Measurements from ENCODE around the gene GALNTL6.
"Not testable (repeated sequence)": the region's sequence is repeated elsewhere in the genome, so short reads cannot be mapped to it uniquely, and the experiment has no call there.

The GALNTL6 gene

GRCh38 chr4:173001571-173001970 lies 1188.4 kb downstream of the GALNTL6 start:
- DNase-seq (ENCODE audit: low read depth in 3 of 3, low spot score in 1 of 3), result no peak

DNA sequence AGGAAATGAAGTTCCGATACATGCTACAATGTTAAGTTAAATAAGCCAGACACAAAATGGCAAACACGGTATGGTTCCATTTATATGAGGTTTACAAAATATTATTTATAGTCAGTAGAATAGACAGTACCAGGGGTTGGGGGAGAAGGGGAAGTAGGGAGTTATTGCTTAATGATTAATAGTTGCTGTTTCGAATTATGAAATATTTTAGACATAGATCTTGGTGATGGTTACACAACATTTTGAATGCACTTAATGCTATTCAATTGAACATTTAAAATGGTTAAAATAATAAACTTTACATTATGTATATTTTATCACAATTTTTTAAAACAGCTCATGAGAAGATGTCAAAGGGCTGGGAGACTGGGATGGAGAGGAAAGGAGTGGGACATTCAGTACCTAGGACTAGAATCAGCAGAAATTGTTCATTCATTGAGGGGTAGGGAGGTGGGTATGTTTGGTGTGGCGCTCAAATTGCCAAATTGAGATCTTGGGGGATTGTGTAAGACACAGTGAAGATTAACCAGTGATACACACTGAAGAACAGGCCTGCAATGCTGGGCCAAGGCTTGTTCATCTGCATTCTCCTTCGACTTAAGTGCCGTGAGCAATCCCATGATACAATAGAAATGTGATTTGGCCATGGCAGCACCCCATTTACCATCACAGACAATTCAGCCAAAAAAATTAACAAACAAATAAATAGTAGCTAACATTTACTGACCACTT lies 1189.8 kb downstream of the GALNTL6 start:
- DNase-seq (ENCODE audit: low read depth in 3 of 3, low spot score in 1 of 3), result no peak

DNA sequence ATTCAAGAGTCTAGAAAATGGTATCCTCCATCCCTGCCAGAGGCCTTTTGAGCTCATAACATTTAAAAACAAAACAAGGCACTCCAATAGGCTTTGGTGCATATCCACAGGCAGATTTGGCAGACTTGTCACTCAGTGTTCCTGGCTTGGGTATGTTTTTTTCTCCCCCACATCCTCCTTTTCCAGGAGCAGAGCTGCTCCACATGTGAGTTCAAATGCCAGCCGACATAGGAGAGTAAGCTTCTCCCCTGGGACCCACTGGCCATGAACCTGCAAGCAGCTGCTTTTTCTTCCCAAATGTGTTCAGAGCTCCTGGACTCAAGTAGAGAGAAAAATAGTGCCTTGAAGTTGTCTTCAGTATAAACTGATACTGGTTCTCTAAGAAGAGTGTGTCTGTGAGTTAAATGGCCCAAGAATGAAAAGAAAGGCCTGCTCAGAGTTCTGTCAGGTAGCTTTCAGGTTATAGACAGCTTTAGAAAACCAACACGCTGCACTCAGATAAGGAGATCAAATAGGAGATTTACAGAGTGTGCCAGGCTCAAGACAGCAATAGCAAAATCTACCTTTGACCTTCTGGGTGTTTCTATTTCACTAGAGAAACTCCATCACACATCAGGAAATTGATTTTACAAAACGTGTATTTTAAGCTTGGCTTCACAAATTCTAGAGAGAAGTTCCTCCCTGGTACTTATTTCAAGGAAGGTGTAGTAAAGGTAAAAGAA lies 1192.9 kb downstream of the GALNTL6 start:
- DNase-seq (ENCODE audit: low read depth in 3 of 3, low spot score in 1 of 3), result no peak

DNA sequence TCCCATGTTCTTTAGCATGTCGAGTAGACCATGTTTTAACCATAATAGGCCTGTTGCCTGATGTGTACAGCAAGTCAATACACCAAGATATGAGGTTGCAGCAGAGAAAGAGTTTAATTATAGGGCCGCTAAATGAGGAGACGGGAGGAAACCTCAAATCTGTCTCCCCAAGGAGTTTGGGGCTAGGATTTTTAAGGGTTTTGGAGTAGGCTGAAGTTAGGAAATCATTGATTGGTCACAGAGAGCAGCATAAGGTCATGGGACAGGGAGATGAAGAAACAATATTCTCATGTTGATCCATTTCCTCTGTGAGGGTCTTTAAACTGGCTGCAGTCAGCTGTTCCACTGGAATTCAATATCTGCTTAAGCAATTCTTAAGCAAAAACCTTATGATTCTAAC lies 1195.2 kb downstream of the GALNTL6 start:
- no peak for DNase-seq (ENCODE audit: low read depth in 3 of 3, low spot score in 1 of 3)

DNA sequence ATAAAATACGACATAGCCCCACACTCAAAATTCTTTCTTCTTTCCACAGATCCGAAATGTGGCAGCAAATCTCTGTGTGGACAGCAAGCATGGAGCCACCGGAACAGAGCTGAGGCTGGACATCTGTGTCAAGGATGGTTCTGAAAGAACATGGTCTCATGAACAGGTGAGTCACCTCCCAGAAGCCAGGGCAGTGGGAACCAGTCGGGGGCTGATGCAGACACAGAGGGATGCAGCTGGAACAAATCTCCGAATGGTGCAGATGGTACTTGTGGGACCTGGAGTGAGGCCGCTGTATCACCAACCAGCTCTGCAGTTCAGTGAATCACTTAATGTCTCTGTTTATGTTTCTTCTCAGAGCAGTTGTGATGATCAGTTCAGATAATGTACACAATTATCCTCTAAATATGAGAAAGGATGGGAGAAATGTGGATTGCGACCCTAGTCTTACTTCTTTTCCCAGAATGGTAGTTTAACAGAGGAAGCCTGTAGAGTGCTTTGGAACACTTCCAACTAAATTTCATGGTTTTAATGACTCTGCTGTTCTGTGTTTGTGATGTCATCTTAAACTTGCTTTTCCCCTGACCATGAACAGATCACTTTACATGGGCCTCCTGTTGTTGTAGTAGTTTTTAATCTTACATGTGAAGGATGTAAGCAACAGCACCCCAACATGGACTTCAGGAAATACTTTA lies 1196.1 kb downstream of the GALNTL6 start:
- DNase-seq (ENCODE audit: low read depth in 3 of 3, low spot score in 1 of 3), result no peak

DNA sequence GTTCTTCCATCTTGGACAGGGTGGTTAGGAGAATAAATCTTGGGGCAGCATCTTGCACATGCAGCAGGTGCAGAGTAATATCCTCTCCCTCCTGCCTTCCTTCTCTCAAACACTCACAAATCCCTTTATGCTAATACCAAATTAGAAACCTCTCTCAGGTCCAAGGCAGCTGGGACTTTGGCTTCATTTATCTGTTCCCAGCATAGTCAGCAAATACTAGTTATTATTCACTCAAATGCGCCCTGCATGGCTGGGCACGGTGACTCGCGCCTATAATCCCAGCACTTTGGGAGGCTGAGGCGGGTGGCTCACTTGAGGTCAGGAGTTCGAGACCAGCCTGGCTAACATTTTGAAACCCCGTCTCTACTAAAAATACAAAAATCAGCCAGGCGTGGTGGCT lies 1199.4 kb downstream of the GALNTL6 start:
- DNase-seq (ENCODE audit: low read depth in 3 of 3, low spot score in 1 of 3), result no peak

DNA sequence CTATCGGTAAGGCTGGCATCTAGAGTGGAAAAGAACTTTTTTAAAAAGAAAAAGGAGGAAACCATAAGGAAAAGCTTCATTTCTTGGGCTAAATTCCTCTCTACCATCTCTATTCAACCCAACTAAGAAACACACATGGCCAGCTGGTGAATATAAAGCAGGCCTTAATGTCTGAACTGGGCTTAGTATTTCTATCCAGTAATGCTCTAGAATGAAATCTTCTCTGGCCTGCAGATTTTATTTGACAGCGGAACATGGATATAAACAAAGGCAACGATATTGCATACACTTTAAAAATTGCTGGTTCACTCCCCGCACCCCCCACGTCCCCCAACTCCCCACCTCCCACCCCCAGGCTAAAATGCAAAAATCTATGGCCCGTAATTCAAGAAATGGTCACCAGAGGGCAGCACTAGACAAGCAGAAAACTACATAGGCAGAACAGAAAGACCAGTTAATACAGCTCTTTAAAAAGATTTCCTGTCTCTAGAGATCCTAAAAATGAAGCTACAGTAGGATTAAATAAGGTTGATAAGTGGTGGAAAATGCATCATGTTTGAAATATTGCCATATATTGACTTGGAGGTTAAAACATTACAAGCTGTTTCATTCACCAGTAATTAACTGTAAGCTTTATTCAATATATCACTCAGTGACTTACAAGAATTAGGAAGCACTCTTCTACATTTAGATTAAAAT lies 1200.2 kb downstream of the GALNTL6 start:
- peak in 2 of 3 donors; percentile 14 to 24 for DNase-seq (ENCODE audit: low read depth in 3 of 3, low spot score in 1 of 3)

DNA sequence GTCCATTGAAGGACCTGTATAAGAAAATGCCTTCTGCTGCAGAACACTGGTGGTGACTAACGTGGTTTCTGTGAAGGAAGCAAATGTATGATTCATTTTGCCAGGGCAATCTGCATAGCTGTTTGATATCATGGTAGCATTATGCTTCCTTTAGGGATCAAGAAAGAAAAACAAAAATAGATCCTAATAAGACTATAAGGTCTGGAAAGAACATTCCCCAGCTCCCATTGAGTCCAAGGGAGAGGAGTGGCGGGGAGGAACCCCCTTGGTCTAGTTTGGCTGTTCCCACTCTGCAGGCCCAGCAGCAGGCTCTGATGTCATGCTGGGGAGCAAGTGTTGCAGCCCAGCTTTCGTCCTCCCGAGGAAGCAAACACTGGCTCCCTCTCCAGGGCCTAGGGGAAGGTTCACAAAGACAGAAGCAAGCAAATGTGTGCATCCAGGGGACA lies 1200.9 kb downstream of the GALNTL6 start:
- no peak for DNase-seq (ENCODE audit: low read depth in 3 of 3, low spot score in 1 of 3)

GRCh38 chr4:173014836-173015235 lies 1201.6 kb downstream of the GALNTL6 start:
- no peak for DNase-seq (ENCODE audit: low read depth in 3 of 3, low spot score in 1 of 3)

- DNase-seq (ENCODE audit: low read depth in 3 of 3, low spot score in 1 of 3), result no peak
Measured at GRCh38 chr4:173017802-173018201, 1204.6 kb downstream of the GALNTL6 start.

DNA sequence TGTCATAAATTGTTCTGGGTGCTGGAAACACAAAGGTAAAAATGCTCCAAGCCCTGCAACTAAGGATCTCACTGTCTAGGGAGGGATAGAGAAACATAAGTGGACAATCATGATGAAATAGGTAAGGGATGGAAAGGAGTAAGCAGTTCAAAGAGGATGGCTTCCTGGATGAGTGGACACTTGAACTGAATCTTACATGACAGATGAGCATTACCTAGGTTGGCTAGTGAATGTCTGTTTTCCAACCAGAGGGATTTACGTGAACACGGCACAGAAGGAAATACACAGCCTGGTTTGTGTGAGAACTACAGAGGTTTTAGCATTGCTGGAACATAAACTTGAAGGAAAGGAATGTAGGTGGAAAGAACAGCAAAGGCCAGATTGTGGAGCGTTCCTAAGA lies 1205.2 kb downstream of the GALNTL6 start:
- no peak for DNase-seq (ENCODE audit: low read depth in 3 of 3, low spot score in 1 of 3)

GRCh38 chr4:173019664-173020063 lies 1206.5 kb downstream of the GALNTL6 start:
- DNase-seq (ENCODE audit: low read depth in 3 of 3, low spot score in 1 of 3), result no peak

- DNase-seq (ENCODE audit: low read depth in 3 of 3, low spot score in 1 of 3), result not testable (repeated sequence)
Measured at GRCh38 chr4:173021746-173022573, 1208.8 kb downstream of the GALNTL6 start.

DNA sequence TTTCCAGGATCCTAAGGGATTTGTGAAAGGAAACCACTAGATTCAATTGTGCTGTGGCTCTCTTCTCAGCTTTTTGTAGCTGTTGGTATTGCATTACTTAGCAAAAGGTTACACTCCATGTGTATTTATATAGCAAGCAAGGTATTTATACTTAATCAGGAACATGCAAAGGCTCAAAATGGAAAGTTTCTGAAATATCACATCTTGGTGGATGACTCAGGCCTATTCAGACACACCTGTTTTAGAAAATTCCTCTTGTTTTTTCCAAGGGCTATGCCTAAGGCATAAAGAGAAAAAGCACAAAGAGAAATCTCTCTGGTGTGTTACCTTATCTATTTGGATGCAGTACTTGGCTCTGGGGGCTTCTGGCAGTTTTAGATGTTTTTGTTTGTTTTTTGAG lies 1211.0 kb downstream of the GALNTL6 start:
- DNase-seq (ENCODE audit: low read depth in 3 of 3, low spot score in 1 of 3), result no peak

GRCh38 chr4:173025131-173025530 lies 1211.9 kb downstream of the GALNTL6 start:
- no peak for DNase-seq (ENCODE audit: low read depth in 3 of 3, low spot score in 1 of 3)

DNA sequence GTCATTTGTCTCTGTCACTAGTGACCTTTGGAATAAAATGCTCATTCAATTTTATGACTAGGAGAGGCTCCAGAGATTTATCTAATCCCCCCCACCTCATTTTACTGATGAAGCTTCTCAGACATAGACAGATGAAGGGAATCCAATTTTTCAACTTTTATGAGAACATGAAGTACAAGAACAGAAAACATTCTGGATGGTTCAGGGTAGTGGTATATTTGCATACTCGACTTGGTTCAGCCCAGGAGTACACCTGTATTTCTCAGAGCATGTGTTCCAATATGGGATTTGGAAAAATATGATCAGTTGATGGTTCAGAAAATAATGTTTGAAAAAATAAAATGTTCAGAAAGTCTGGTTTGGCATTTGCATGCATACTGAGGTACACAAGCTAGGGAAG lies 1224.0 kb downstream of the GALNTL6 start:
- no peak for DNase-seq (ENCODE audit: low read depth in 3 of 3, low spot score in 1 of 3)

DNA sequence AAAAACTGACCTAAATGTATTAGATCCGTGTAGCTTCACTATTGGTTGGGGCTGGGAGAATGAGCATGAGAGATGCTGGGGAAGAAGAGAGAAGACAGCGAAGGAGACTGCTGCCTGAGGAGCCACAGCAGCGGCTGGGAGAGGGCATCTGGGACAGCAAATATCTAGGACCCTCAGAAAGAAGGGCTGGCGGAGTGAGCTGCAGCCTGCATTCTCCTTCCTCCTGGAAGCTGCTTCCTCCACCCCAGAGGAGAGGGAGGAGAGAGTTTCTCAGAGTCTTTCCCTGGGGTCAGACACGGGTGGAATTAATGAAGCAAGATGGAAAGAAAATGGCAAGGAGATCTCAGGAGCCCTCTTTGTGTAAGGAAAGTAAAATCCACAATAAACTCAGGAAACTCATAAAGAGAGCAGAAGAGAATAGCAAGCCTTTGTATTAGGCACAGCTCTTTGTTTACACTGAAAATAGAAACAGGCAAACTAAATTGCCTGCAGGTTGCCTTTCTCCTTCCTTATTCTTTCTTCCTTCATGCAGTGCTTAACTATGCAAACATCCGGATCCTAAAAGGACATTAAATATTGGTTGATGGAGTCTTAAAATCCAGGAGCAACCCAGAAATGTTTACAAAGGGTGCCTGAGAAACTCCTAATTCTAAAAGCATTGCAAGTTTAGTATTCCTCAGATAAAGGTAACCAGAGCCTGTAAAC lies 1225.1 kb downstream of the GALNTL6 start:
- no peak for DNase-seq (ENCODE audit: low read depth in 3 of 3, low spot score in 1 of 3)

DNA sequence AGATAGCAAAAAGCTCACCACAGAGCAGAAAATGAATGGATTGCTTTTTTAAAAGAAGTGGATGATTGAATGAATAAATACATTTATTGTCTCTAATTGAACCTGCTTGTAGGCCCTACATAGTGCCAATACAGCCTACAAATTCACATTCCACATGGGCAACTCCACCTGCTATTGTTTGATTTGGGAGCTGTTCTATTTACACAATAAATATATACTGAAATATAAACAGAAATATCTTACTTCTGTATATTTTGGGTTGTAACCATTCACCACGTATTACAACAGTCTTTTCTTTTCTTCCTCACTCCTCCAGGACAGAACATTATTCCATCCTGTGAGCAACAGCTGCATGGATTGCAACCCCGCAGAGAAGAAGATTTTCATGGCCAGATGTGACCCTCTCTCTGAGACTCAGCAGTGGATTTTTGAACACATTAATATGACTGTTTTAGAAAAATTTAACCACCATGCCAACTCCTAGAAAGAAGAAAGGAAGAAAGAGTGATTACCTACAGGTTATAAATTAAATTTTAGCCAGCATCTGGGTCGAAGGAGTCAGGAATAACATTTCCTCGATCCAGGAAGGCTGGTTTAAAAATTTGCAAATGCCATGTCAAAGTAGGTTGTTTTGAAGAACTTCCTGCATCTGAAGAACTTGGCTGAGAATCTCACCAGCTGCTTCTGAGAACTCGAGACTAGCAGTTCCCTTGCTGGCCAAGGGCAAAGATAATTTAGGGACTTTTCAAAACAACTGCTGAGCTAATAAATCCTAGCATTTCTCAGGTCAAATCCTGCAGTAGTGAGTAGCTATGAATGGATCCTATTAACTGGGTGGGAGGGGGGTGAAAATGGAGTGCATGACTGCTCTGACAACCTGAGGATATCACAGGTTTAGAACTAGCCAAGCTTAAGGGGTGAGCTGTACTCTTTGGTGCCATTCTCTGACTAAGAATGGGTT lies 1226.7 kb downstream of the GALNTL6 start:
- no peak for DNase-seq (ENCODE audit: low read depth in 3 of 3, low spot score in 1 of 3)

- no peak for DNase-seq (ENCODE audit: low read depth in 3 of 3, low spot score in 1 of 3)
Measured at GRCh38 chr4:173041482-173041881, 1228.3 kb downstream of the GALNTL6 start.

All from stimulated activated CD4-positive, alpha-beta T cell treated with anti-CD3 and anti-CD28 coated beads, TNF-alpha, amount 100 ng/mL, for 1 hour (primary cell).